GM13976 (cell line): ENCODE data around the gene ARHGEF7.
"Not testable (repeated sequence)": the region's sequence is repeated elsewhere in the genome, so short reads cannot be mapped to it uniquely, and the experiment has no call there.

ENCODE experiments used
- DNase-seq: peaks from one replicate; pipeline ENCODE4 v3.0.0; 2012; ENCODE audit warnings: low spot score
- CTCF ChIP-seq: IDR thresholded peaks from 2 replicates; pipeline ENCODE4 v1.5.1; 2012; ENCODE audit warnings: borderline replicate concordance, mild to moderate bottlenecking; ENCODE audit not compliant: insufficient read depth; ENCODE audit errors: extremely low read depth, missing control alignments, control extremely low read depth
- in situ Hi-C: fragments of 300-500 bp; cut with MboI; formaldehyde crosslinking; loops from one replicate; pipeline ENCODE4 v1.12.0; 2022; ENCODE audit warnings: low sequenced_read_pairs, mixed read lengths, inconsistent platforms; ENCODE audit not compliant: unreplicated experiment

ARHGEF7 gene

GRCh38 chr13:111256458-111256857 lies 141.3 kb downstream of the ARHGEF7 start:
- no peak for DNase-seq
- TF ChIP-seq CTCF: no peak
- in situ Hi-C loops: no loop called here

- DNase-seq: no peak
- no peak for TF ChIP-seq CTCF
- in situ Hi-C loops: no loop called here
Measured at GRCh38 chr13:111256946-111257345, 141.8 kb downstream of the ARHGEF7 start.

GRCh38 chr13:111257899-111258298 lies 142.8 kb downstream of the ARHGEF7 start:
- DNase-seq, in situ Hi-C loops: not testable (repeated sequence)

- no peak for TF ChIP-seq CTCF
- in situ Hi-C loops: no loop called here
- DNase-seq: no peak
Measured at GRCh38 chr13:111258637-111259036, 143.5 kb downstream of the ARHGEF7 start.

- no peak for DNase-seq
- in situ Hi-C loops: no loop called here
Measured at GRCh38 chr13:111259058-111259457, 143.9 kb downstream of the ARHGEF7 start.

GRCh38 chr13:111261326-111261725 lies 146.2 kb downstream of the ARHGEF7 start:
- in situ Hi-C loops: no loop called here
- TF ChIP-seq CTCF: no peak
- no peak for DNase-seq

More at GRCh38 chr13:111259058-111259457, 143.9 kb downstream of the ARHGEF7 start:
- TF ChIP-seq CTCF: no peak

- in situ Hi-C loops: no loop called here
- no peak for DNase-seq
Measured at GRCh38 chr13:111262281-111262680, 147.2 kb downstream of the ARHGEF7 start.

More at GRCh38 chr13:111262281-111262680, 147.2 kb downstream of the ARHGEF7 start:
- no peak for TF ChIP-seq CTCF
